ENCODE measurements around the gene SLC35D2. TPM values are rescaled to one million over a fixed set of nuclear protein-coding genes. Genes with fewer than 3 reads are reported as not detected.
A peak's percentile ranks its signal among the peaks of the same experiment; 100 is the strongest.

The SLC35D2 gene
- total RNA-seq = 10 to 100 TPM in 3 of 4 donors, 1 to 10 TPM in 1; 5.6 to 38.5 (median 21.0) TPM

GRCh38 chr9:96383165-96383942, at the start of gene SLC35D2:
TSS of gene SLC35D2 (minus strand) at chr9:96383711. CDS start at chr9:96383634, 77 bp downstream.
- intact Hi-C loops (cut with DNase I; ENCODE audit: low total_unique reads) = no loop called here
- Histone ChIP-seq H3K27me3 (no peaks in the 10 kb centered on the region), H3K36me3 (no peaks in the 10 kb centered on the region), H3K9me3 (no peaks in the 10 kb centered on the region), H3K27ac (peak within 1 kb of the TSS; percentile 88 to 90), H3K4me1 (no peaks in the 10 kb centered on the region), H3K4me3 (peak within 1 kb of the TSS; percentile 38 to 70)
- peak; percentile 47 to 63 for DNase-seq
- no peak for TF ChIP-seq CTCF (IDR thresholded peaks at IDR 0.05)
- peak; percentile 18 to 44 for TF ChIP-seq POLR2A (IDR thresholded peaks at IDR 0.05)

GRCh38 chr9:96430377-96430776, 46.9 kb upstream of the SLC35D2 start:
- Histone ChIP-seq H3K4me1 (no peaks in the 10 kb centered on the region), H3K27ac (no peak overlapping the region), H3K36me3 (no peaks in the 10 kb centered on the region), H3K27me3 (no peaks in the 10 kb centered on the region), H3K9me3 (no peaks in the 10 kb centered on the region), H3K4me3 (no peak overlapping the region)
- intact Hi-C loops (cut with DNase I; ENCODE audit: low total_unique reads) = no loop called here
- no peak for DNase-seq
- TF ChIP-seq CTCF (IDR thresholded peaks at IDR 0.05) (no peak), POLR2A (IDR thresholded peaks at IDR 0.05) (no peak)

- Histone ChIP-seq H3K27me3 (no peaks in the 10 kb centered on the region), H3K9me3 (no peaks in the 10 kb centered on the region), H3K36me3 (no peaks in the 10 kb centered on the region), H3K4me3 (no peak overlapping the region), H3K4me1 (no peaks in the 10 kb centered on the region), H3K27ac (no peak overlapping the region)
- intact Hi-C loops (cut with DNase I; ENCODE audit: low total_unique reads) = no loop called here
- no peak for TF ChIP-seq POLR2A (IDR thresholded peaks at IDR 0.05)
- DNase-seq = no peak
Measured at GRCh38 chr9:96429732-96430131, 46.2 kb upstream of the SLC35D2 start.

GRCh38 chr9:96425500-96426169, 42.1 kb upstream of the SLC35D2 start:
- no peaks in the 10 kb centered on the region for H3K36me3 ChIP-seq
- no peak for TF ChIP-seq CTCF (IDR thresholded peaks at IDR 0.05)
- TF ChIP-seq POLR2A (IDR thresholded peaks at IDR 0.05) = no peak
- H3K4me3 ChIP-seq = no peak overlapping the region
- H3K4me1 ChIP-seq = peaks cover 0 to 5% of the 10 kb centered on the region in 2 donors
- intact Hi-C loops (cut with DNase I; ENCODE audit: low total_unique reads) = no loop called here
- no peaks in the 10 kb centered on the region for H3K27me3 ChIP-seq
- H3K9me3 ChIP-seq = no peaks in the 10 kb centered on the region
- H3K27ac ChIP-seq = no peak overlapping the region
- no peak for DNase-seq

- no peak for TF ChIP-seq POLR2A (IDR thresholded peaks at IDR 0.05)
- TF ChIP-seq CTCF (IDR thresholded peaks at IDR 0.05) = no peak
- H3K9me3 ChIP-seq = no peaks in the 10 kb centered on the region
- DNase-seq = no peak
- peaks cover 0 to 6% of the 10 kb centered on the region in 2 donors for H3K4me1 ChIP-seq
- intact Hi-C loops (cut with DNase I; ENCODE audit: low total_unique reads) = no loop called here
- H3K27me3 ChIP-seq = no peaks in the 10 kb centered on the region
- no peaks in the 10 kb centered on the region for H3K36me3 ChIP-seq
- no peak overlapping the region for H3K27ac ChIP-seq
- H3K4me3 ChIP-seq = no peak overlapping the region
Measured at GRCh38 chr9:96423985-96424336, 40.5 kb upstream of the SLC35D2 start.

Measured in uterus (tissue), 4 donors.